DND-41 (cell line): Measurements from ENCODE around the gene MR1.

Experiments
- ATAC-seq: fragments of 200-7000 bp; cut with Tn5 transposase; 3 replicates; pipeline ENCODE4 v1.9.1; 2021; ENCODE audit warnings: low read depth; ENCODE audit not compliant: insufficient read depth
- DNase-seq: peaks from one replicate; pipeline ENCODE4 v3.0.0-alpha.2; 2020
- H2AFZ ChIP-seq: 2 replicates; pipeline ENCODE4 v1.6.0; 2012; ENCODE audit warnings: low read depth, low read length
- H3K27ac ChIP-seq: 2 replicates; pipeline ENCODE4 v1.5.1; 2012; ENCODE audit warnings: low read length, inconsistent platforms
- H3K27me3 ChIP-seq: fragments of 200-600 bp; sonication (generic); 2 replicates; pipeline ENCODE4 v1.6.0; 2012; ENCODE audit warnings: low read length, mild to moderate bottlenecking, inconsistent platforms; ENCODE audit not compliant: insufficient read depth, poor library complexity
- H3K36me3 ChIP-seq: 2 replicates; pipeline ENCODE4 v1.5.1; 2012; ENCODE audit warnings: low read length, inconsistent platforms; ENCODE audit not compliant: insufficient read depth
- H3K4me1 ChIP-seq: 2 replicates; pipeline ENCODE4 v1.5.1; 2012; ENCODE audit warnings: mild to moderate bottlenecking, low read length; ENCODE audit not compliant: insufficient read depth
- H3K4me2 ChIP-seq: 2 replicates; pipeline ENCODE4 v1.6.0; 2012; ENCODE audit warnings: mild to moderate bottlenecking, moderate library complexity, low read length, inconsistent platforms; ENCODE audit not compliant: insufficient read depth
- H3K4me3 ChIP-seq, 2 experiments: fragments of 200-600 bp in 1 of 2; shearing (Covaris generic) in 1 of 2; 2 replicates each; pipeline ENCODE4 v1.5.1; 2012 to 2016; ENCODE audit warnings: inconsistent platforms in 2 of 2, low read length in 2 of 2, mild to moderate bottlenecking in 2 of 2, low read depth in 1 of 2, moderate library complexity in 1 of 2
- H3K79me2 ChIP-seq: 2 replicates; pipeline ENCODE4 v1.6.0; 2012; ENCODE audit warnings: low read length, inconsistent platforms; ENCODE audit not compliant: insufficient read depth
- H3K9ac ChIP-seq: 2 replicates; pipeline ENCODE4 v1.6.0; 2012; ENCODE audit warnings: low read depth, mild to moderate bottlenecking, inconsistent platforms, low read length, moderate library complexity
- H3K9me3 ChIP-seq: 2 replicates; pipeline ENCODE4 v1.5.1; 2012; ENCODE audit warnings: low read length, moderate library complexity, mild to moderate bottlenecking, inconsistent platforms; ENCODE audit not compliant: insufficient read depth, severe bottlenecking
- H4K20me1 ChIP-seq: 2 replicates; pipeline ENCODE4 v1.6.0; 2012; ENCODE audit warnings: low read length; ENCODE audit not compliant: insufficient read depth
- EZH2 ChIP-seq: IDR thresholded peaks from 3 replicates; pipeline ENCODE4 v1.6.1; 2012; ENCODE audit warnings: borderline replicate concordance, low read depth, mild to moderate bottlenecking, moderate library complexity, low read length, inconsistent platforms; ENCODE audit not compliant: severe bottlenecking
- TF ChIP-seq, protein P1 (sequence below): IDR thresholded peaks from 2 replicates; pipeline ENCODE4 v1.5.1; 2012; ENCODE audit warnings: borderline replicate concordance, low read length, moderate library complexity, mild to moderate bottlenecking; ENCODE audit not compliant: poor library complexity, severe bottlenecking; ENCODE audit errors: extremely low read depth

The MR1 gene

DNA sequence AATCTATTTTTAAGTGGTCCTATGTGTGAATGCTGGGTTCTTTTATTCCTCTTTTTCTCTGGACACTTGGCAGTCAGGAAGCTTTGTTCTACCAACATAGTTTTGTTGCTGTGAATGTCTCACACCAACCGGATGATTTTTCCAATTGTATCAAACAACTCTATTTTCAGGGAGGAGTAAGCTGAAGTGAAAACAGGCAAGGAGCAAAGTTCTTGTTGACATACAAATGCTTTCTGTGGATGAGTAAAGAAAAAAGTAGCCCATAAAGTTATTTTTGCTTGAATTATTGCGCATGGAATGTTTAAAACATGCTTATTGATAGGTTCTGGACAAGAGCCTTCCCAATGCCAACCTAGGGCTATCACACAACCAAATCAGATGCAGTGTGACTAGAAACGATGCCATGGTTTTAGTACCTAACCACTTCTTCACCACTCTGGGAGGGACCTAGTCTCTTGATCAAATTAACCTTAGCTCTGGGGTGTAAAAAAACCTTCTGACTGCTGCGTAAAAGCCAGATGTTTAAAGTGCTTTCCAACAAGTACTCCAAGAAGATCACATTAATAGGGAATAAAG lies 59.2 kb downstream of the MR1 start:
- peaks cover 44% of the 10 kb centered on the region for H4K20me1 ChIP-seq

DNA sequence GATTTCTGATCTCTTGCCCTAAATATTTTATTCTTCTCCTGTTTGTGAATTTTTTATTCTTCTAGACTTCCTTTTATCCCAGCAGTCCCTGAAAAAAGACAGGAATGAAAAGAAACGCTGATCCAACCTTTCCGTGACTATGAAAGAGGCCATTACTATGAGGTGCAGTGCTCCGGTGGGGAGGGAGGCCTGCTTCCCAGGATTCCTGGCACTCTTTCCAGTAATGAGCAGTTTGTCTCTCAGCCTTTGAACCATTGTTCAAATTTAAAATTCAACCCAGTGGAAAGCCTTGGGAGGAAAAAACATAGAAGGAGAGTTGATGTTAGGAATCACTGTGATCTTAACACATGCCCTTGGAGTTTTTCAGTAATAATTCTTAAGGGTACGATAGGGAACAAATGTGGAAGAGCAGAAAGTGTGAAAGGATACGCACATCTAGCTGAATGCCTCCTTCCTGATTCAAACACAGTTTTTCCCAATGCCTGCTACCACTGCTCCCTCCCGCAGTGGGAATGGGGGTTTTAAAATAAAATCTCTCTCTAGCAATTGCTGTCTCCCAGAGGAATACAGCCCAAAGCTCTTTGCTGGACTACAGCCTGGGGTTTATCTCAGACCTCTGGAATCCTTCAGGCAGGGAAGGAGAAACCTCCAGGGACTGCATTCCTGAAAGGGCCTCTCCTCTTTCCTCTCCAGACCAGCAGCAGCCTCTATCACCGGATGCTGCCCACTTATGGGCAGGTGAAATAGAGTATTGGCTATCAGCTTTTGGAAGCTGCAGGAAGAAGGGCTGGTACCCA lies 60.8 kb downstream of the MR1 start:
- Histone ChIP-seq H3K9me3 (no peaks in the 10 kb centered on the region), H2AFZ (no peak overlapping the region), H3K36me3 (peaks cover 38% of the 10 kb centered on the region), H3K27me3 (no peaks in the 10 kb centered on the region), H3K4me2 (no peak overlapping the region), H3K4me3 (no peak overlapping the region), H4K20me1 (peaks cover 35% of the 10 kb centered on the region), H3K9ac (no peak overlapping the region), H3K4me1 (peaks cover 73% of the 10 kb centered on the region), H3K79me2 (peaks cover 41% of the 10 kb centered on the region), H3K27ac (no peak overlapping the region)
- TF ChIP-seq EZH2, result no peak
- TF ChIP-seq, protein P1, sequence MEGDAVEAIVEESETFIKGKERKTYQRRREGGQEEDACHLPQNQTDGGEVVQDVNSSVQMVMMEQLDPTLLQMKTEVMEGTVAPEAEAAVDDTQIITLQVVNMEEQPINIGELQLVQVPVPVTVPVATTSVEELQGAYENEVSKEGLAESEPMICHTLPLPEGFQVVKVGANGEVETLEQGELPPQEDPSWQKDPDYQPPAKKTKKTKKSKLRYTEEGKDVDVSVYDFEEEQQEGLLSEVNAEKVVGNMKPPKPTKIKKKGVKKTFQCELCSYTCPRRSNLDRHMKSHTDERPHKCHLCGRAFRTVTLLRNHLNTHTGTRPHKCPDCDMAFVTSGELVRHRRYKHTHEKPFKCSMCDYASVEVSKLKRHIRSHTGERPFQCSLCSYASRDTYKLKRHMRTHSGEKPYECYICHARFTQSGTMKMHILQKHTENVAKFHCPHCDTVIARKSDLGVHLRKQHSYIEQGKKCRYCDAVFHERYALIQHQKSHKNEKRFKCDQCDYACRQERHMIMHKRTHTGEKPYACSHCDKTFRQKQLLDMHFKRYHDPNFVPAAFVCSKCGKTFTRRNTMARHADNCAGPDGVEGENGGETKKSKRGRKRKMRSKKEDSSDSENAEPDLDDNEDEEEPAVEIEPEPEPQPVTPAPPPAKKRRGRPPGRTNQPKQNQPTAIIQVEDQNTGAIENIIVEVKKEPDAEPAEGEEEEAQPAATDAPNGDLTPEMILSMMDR, result no peak
- DNase-seq, result no peak
- ATAC-seq, result no peak

More for the DNA sequence above, 59.2 kb downstream of the MR1 start:
- Histone ChIP-seq H3K27ac (no peak overlapping the region), H3K9me3 (no peaks in the 10 kb centered on the region), H3K4me1 (peaks cover 61% of the 10 kb centered on the region), H2AFZ (no peak overlapping the region), H3K27me3 (no peaks in the 10 kb centered on the region), H3K9ac (no peak overlapping the region), H3K4me3 (no peak overlapping the region), H3K36me3 (peaks cover 39% of the 10 kb centered on the region), H3K79me2 (peaks cover 52% of the 10 kb centered on the region), H3K4me2 (peak overlapping the region; percentile 89; the same call in 1 of the 2 replicates)
- TF ChIP-seq, protein P1, result no peak
- TF ChIP-seq EZH2, result no peak
- no peak for DNase-seq
- ATAC-seq, result no peak

DNA sequence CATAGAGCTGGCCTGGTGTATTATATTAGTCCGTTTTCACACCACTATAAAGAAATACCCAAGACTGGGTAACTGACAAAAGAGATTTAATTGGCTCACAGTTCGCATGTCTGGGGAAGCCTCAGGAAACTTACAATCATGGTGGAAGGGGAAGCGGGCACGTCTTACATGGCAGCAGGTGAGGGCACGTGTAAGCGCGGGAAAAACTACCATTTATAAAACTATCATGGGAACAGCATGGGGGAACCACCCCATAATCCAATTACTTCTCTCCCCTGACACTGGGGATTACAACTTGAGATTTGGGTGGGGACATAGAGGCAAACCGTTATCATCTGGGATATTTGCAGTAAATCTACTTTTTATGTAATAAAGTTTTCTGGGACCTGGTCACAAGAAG lies 61.5 kb downstream of the MR1 start:
- TF ChIP-seq, protein P1, result no peak
- no peak for TF ChIP-seq EZH2
- Histone ChIP-seq H3K9ac (no peak overlapping the region), H3K4me2 (no peak overlapping the region), H3K4me3 (no peak overlapping the region), H3K79me2 (peaks cover 35% of the 10 kb centered on the region), H3K27me3 (no peaks in the 10 kb centered on the region), H3K9me3 (no peaks in the 10 kb centered on the region), H4K20me1 (peaks cover 28% of the 10 kb centered on the region), H3K4me1 (peaks cover 77% of the 10 kb centered on the region), H2AFZ (no peak overlapping the region), H3K27ac (no peak overlapping the region), H3K36me3 (peaks cover 32% of the 10 kb centered on the region)
- DNase-seq (no peak), ATAC-seq (no peak)
